HEK293 (cell line): ENCODE results near the gene FAM118A.

Experiments used
- KLF10 ChIP-seq: fragments of 450-650 bp; IDR thresholded peaks from 2 replicates; pipeline ENCODE4 v1.5.1; 2018; ENCODE audit warnings: missing biosample characterization, mild to moderate bottlenecking, missing genetic modification characterization
- PRDM2 ChIP-seq: fragments of 450-650 bp; formaldehyde crosslinking; IDR thresholded peaks from 2 replicates; pipeline ENCODE4 v1.5.1; 2016; ENCODE audit warnings: missing biosample characterization, missing genetic modification characterization, borderline replicate concordance
- SALL2 ChIP-seq: fragments of 450-650 bp; formaldehyde crosslinking; IDR thresholded peaks from 2 replicates; pipeline ENCODE4 v1.5.0; 2017; ENCODE audit warnings: missing biosample characterization, mild to moderate bottlenecking, missing genetic modification characterization, borderline replicate concordance
- ZNF184 ChIP-seq: fragments of 450-650 bp; IDR thresholded peaks from 2 replicates; pipeline ENCODE4 v1.5.1; 2018; ENCODE audit warnings: missing biosample characterization, mild to moderate bottlenecking, missing genetic modification characterization
- ZNF518A ChIP-seq: fragments of 450-650 bp; formaldehyde crosslinking; conservative IDR thresholded peaks from 2 replicates; pipeline ENCODE4 v1.5.1; 2016; ENCODE audit warnings: low read depth, missing biosample characterization, missing genetic modification characterization
- ZNF610 ChIP-seq: fragments of 450-650 bp; formaldehyde crosslinking; IDR thresholded peaks from 2 replicates; pipeline ENCODE4 v1.5.1; 2016; ENCODE audit warnings: missing biosample characterization, missing genetic modification characterization, borderline replicate concordance
- ZNF639 ChIP-seq: fragments of 450-650 bp; formaldehyde crosslinking; IDR thresholded peaks from 2 replicates; pipeline ENCODE4 v1.5.1; 2016; ENCODE audit warnings: missing biosample characterization, missing genetic modification characterization
- ZNF645 ChIP-seq: fragments of 450-650 bp; formaldehyde crosslinking; IDR thresholded peaks from 2 replicates; pipeline ENCODE4; 2016; ENCODE audit warnings: missing biosample characterization, missing genetic modification characterization
- ZNF701 ChIP-seq: fragments of 450-650 bp; formaldehyde crosslinking; IDR thresholded peaks from 2 replicates; pipeline ENCODE4 v1.5.1; 2016; ENCODE audit warnings: missing biosample characterization, missing genetic modification characterization
- ZSCAN23 ChIP-seq: fragments of 450-650 bp; formaldehyde crosslinking; IDR thresholded peaks from 2 replicates; pipeline ENCODE4 v1.5.1; 2016; ENCODE audit warnings: missing biosample characterization, missing genetic modification characterization
- TF ChIP-seq, protein P1 (sequence below): fragments of 450-650 bp; formaldehyde crosslinking; IDR thresholded peaks from 2 replicates; pipeline ENCODE4 v1.5.1; 2016; ENCODE audit warnings: missing biosample characterization, missing genetic modification characterization
- TF ChIP-seq, protein P2 (sequence below): fragments of 450-650 bp; formaldehyde crosslinking; conservative IDR thresholded peaks from 2 replicates; pipeline ENCODE4 v1.5.1; 2016; ENCODE audit warnings: low read depth, missing biosample characterization, missing genetic modification characterization
- TF ChIP-seq, protein P3 (sequence below): sonication (generic); formaldehyde crosslinking; IDR thresholded peaks from 2 replicates; pipeline ENCODE4 v1.8.1; 2022; ENCODE audit warnings: mild to moderate bottlenecking, moderate library complexity, missing genetic modification reagents

The FAM118A gene

DNA sequence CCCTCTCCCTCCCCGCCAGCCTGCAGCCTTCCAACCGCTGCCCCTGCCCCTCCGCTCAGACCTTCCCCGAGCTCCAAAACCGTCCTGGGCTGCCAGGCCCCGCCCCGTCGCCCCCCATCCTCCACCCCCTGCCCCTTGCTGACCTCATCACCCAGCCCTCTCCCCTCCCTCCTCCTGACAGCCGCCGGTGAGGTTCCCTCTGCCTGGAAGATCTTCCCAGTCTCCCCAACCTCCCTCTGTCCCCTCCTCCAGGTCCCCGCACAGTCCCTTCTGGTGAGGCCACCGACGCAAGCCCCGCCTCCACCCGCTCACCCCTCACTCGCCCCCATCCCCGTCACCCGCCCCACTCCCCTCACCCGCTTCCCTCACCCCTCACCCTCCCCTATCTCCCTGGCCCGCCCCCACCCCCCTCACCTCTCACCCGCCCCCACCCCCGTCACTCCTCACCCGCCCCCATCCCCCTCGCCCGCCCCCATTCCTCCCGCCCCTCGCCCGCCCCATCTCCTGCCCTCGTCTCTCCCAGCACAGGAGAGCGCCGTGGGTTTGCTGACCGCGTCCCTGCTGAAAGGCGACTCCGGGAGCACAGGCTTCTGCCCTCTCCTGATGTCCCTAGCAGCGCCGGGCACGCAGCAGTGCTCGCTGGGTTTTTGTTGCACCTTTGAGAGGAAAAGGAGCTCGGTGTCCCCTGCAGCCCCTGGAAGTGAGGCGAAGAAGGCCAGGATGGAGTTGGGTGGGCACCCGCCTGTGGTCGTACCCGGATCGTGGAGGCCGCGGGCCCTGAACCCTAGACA is 41.4 kb upstream of the FAM118A start (continued):
- TF ChIP-seq, protein P1, sequence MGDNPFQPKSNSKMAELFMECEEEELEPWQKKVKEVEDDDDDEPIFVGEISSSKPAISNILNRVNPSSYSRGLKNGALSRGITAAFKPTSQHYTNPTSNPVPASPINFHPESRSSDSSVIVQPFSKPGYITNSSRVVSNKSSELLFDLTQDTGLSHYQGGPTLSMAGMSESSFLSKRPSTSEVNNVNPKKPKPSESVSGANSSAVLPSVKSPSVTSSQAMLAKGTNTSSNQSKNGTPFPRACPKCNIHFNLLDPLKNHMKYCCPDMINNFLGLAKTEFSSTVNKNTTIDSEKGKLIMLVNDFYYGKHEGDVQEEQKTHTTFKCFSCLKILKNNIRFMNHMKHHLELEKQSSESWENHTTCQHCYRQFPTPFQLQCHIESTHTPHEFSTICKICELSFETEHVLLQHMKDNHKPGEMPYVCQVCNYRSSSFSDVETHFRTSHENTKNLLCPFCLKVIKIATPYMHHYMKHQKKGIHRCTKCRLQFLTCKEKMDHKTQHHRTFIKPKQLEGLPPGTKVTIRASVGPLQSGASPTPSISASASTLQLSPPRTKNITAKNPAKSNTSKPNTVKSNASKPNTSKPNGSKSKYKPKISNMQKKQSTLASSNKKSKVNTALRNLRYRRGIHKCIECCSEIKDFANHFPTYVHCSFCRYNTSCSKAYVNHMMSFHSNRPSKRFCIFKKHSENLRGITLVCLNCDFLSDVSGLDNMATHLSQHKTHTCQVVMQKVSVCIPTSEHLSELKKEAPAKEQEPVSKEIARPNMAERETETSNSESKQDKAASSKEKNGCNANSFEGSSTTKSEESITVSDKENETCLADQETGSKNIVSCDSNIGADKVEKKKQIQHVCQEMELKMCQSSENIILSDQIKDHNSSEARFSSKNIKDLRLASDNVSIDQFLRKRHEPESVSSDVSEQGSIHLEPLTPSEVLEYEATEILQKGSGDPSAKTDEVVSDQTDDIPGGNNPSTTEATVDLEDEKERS = no peak
- no peak for TF ChIP-seq ZNF610 (tag by site-specific recombination)
- no peak for TF ChIP-seq ZNF184 (tag by site-specific recombination)
- TF ChIP-seq ZSCAN23 (tag by site-specific recombination) = no peak
- no peak for TF ChIP-seq SALL2 (tag by site-specific recombination)
- TF ChIP-seq ZNF639 (tag by site-specific recombination) = no peak
- no peak for TF ChIP-seq ZNF518A (tag by site-specific recombination)
- TF ChIP-seq, protein P2, sequence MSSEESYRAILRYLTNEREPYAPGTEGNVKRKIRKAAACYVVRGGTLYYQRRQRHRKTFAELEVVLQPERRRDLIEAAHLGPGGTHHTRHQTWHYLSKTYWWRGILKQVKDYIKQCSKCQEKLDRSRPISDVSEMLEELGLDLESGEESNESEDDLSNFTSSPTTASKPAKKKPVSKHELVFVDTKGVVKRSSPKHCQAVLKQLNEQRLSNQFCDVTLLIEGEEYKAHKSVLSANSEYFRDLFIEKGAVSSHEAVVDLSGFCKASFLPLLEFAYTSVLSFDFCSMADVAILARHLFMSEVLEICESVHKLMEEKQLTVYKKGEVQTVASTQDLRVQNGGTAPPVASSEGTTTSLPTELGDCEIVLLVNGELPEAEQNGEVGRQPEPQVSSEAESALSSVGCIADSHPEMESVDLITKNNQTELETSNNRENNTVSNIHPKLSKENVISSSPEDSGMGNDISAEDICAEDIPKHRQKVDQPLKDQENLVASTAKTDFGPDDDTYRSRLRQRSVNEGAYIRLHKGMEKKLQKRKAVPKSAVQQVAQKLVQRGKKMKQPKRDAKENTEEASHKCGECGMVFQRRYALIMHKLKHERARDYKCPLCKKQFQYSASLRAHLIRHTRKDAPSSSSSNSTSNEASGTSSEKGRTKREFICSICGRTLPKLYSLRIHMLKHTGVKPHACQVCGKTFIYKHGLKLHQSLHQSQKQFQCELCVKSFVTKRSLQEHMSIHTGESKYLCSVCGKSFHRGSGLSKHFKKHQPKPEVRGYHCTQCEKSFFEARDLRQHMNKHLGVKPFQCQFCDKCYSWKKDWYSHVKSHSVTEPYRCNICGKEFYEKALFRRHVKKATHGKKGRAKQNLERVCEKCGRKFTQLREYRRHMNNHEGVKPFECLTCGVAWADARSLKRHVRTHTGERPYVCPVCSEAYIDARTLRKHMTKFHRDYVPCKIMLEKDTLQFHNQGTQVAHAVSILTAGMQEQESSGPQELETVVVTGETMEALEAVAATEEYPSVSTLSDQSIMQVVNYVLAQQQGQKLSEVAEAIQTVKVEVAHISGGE (tag by site-specific recombination) = no peak
- TF ChIP-seq PRDM2 (tag by site-specific recombination) = no peak
- no peak for TF ChIP-seq KLF10 (tag by site-specific recombination)
- no peak for TF ChIP-seq ZNF701 (tag by site-specific recombination)
- TF ChIP-seq ZNF645 (tag by site-specific recombination) = no peak
- TF ChIP-seq, protein P3, sequence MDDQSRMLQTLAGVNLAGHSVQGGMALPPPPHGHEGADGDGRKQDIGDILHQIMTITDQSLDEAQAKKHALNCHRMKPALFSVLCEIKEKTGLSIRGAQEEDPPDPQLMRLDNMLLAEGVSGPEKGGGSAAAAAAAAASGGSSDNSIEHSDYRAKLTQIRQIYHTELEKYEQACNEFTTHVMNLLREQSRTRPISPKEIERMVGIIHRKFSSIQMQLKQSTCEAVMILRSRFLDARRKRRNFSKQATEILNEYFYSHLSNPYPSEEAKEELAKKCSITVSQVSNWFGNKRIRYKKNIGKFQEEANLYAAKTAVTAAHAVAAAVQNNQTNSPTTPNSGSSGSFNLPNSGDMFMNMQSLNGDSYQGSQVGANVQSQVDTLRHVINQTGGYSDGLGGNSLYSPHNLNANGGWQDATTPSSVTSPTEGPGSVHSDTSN = no peak
